Upper lobe of left lung (tissue), 4 donors: ENCODE measurements around the gene SEC22A.

Experiments used
- POLR2AphosphoS5 ChIP-seq, 2 donors: sonication (generic); formaldehyde crosslinking; IDR thresholded peaks; one replicate each; pipeline ENCODE4 v1.5.1; 2017; ENCODE audit warnings: antibody characterized with exemption in 2 of 2
- TF ChIP-seq, protein P1 (sequence below), 6 experiments: fragments of 450-650 bp in 4 of 6; fragments of 200-600 bp in 2 of 6; sonication (generic) in 2 of 6; IDR thresholded peaks; one replicate each; pipeline ENCODE4 v1.5.1; 2016 to 2019; ENCODE audit warnings: antibody characterized with exemption in 6 of 6

DNA sequence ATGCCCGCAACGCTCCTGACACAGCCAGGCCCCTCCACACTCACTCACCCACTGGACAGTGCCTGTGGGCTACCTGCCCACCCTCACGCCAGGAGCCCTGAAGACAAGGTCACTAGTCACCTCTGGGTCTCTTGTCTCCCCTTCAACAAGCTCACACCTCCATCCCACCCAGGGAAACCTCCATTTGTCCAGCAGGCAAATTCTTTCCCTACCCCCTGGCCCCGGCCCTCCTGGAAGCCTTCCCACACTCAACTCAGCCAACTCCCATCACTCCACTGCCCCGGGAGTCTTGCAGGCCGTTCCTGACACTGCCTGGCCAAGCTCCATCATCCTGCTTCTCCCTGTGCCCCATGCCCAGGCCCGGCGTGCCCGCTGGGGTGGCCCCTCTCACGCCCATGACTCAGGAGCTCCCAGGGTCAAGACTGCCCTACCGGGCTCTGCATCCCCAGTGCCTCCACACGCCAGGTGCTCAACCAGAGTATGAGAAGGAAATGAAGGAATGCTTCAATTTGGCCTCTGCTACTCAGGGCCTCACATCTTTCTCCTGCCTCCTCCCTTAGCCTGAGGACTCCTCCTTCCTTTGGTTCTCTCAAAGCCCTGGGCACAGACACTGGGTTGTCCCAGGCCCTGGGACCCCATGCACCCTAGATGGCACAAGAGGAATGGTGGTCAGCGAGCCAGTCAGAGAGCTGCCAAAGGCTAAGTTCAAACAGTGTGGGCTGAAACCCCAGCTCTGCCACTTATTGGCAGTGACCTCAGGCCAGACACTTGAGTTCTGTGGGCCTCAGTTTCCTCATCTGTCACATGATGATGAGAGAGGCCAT, 88.6 kb downstream of the SEC22A start:
- TF ChIP-seq, protein P1, sequence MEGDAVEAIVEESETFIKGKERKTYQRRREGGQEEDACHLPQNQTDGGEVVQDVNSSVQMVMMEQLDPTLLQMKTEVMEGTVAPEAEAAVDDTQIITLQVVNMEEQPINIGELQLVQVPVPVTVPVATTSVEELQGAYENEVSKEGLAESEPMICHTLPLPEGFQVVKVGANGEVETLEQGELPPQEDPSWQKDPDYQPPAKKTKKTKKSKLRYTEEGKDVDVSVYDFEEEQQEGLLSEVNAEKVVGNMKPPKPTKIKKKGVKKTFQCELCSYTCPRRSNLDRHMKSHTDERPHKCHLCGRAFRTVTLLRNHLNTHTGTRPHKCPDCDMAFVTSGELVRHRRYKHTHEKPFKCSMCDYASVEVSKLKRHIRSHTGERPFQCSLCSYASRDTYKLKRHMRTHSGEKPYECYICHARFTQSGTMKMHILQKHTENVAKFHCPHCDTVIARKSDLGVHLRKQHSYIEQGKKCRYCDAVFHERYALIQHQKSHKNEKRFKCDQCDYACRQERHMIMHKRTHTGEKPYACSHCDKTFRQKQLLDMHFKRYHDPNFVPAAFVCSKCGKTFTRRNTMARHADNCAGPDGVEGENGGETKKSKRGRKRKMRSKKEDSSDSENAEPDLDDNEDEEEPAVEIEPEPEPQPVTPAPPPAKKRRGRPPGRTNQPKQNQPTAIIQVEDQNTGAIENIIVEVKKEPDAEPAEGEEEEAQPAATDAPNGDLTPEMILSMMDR (IDR thresholded peaks at IDR 0.05): no peak
- no peak for TF ChIP-seq POLR2AphosphoS5 (IDR thresholded peaks at IDR 0.05)
